HepG2 (cell line): ENCODE measurements around the gene TANC1. TPM values are rescaled to one million over a fixed set of nuclear protein-coding genes. Genes with fewer than 3 reads are reported as not detected.

Experiments used
- ARID5B ChIP-seq: IDR thresholded peaks from 2 replicates; pipeline ENCODE4 v1.4.0; 2020; ENCODE audit warnings: mild to moderate bottlenecking, missing genetic modification reagents
- CAMTA2 ChIP-seq: sonication (generic); formaldehyde crosslinking; IDR thresholded peaks from 2 replicates; pipeline ENCODE4 v1.4.0; 2020; ENCODE audit warnings: mild to moderate bottlenecking, missing genetic modification reagents, borderline replicate concordance
- CCDC6 ChIP-seq: sonication (generic); formaldehyde crosslinking; IDR thresholded peaks from 2 replicates; pipeline ENCODE4 v1.8.1; 2022; ENCODE audit warnings: mild to moderate bottlenecking, missing genetic modification reagents, moderate library complexity
- GATA4 ChIP-seq: sonication (generic); IDR thresholded peaks from 2 replicates; pipeline ENCODE4 v1.6.1; 2016; ENCODE audit warnings: antibody characterized with exemption, low read depth, borderline replicate concordance
- REPIN1 ChIP-seq: sonication (generic); formaldehyde crosslinking; IDR thresholded peaks from 2 replicates; pipeline ENCODE4 v1.8.0; 2022; ENCODE audit warnings: missing genetic modification reagents, low read depth, mild to moderate bottlenecking, borderline replicate concordance
- REST ChIP-seq, 2 experiments: IDR thresholded peaks; 2 replicates each; pipeline ENCODE4 v1.6.1; 2011 to 2012; ENCODE audit warnings: low read length in 2 of 2, borderline replicate concordance in 1 of 2, low read depth in 1 of 2, mild to moderate bottlenecking in 1 of 2, moderate library complexity in 1 of 2
- SALL1 ChIP-seq: sonication (generic); formaldehyde crosslinking; IDR thresholded peaks from 2 replicates; pipeline ENCODE4 v1.8.0; 2022; ENCODE audit warnings: mild to moderate bottlenecking, missing genetic modification reagents
- SNAPC5 ChIP-seq: sonication (generic); formaldehyde crosslinking; IDR thresholded peaks from 2 replicates; pipeline ENCODE4 v1.8.1; 2023; ENCODE audit warnings: mild to moderate bottlenecking, missing genetic modification reagents, borderline replicate concordance
- TBX3 ChIP-seq: fragments of 450-650 bp; IDR thresholded peaks from 2 replicates; pipeline ENCODE4 v1.6.1; 2017; ENCODE audit warnings: antibody characterized with exemption, mild to moderate bottlenecking, inconsistent platforms, borderline replicate concordance
- ZEB1 ChIP-seq: IDR thresholded peaks from 2 replicates; pipeline ENCODE4 v1.6.1; 2012; ENCODE audit warnings: mild to moderate bottlenecking, low read depth, inconsistent platforms; ENCODE audit not compliant: insufficient replicate concordance
- ZNF292 ChIP-seq: sonication (generic); formaldehyde crosslinking; IDR thresholded peaks from 2 replicates; pipeline ENCODE4 v1.8.1; 2022; ENCODE audit warnings: mild to moderate bottlenecking, low read depth, missing genetic modification reagents, borderline replicate concordance
- polyA plus RNA-seq, 8 experiments: library from polyadenylated mRNA; depleted of rRNA in 3 of 8; stranded (reverse) in 7 of 8; unstranded in 1 of 8; fragments of >200 nt; fragmentation: Illumina TruSeq in 4 of 8; extraction: Trizol in 4 of 8; gene quantifications; 2 replicates each; pipeline versions ENCODE4 v1.2.1 to v1.2.3, GENCODE V29; 2011 to 2016; ENCODE audit warnings: low read depth in 4 of 8, missing spikeins in 1 of 8, mixed read lengths in 1 of 8; ENCODE audit not compliant: insufficient read depth in 1 of 8
- total RNA-seq, 5 experiments: library from RNA; depleted of rRNA; stranded (reverse); fragments of >200 nt; fragmentation: Illumina TruSeq; extraction: Trizol; gene quantifications; 2 replicates each; pipeline ENCODE4 v1.2.3, GENCODE V29; 2016; ENCODE audit warnings: low read depth in 1 of 5
- TF ChIP-seq, protein P1 (sequence below): sonication (generic); formaldehyde crosslinking; IDR thresholded peaks from 2 replicates; pipeline ENCODE4 v1.4.0; 2020; ENCODE audit warnings: missing genetic modification reagents
- TF ChIP-seq, protein P2 (sequence below): sonication (generic); formaldehyde crosslinking; IDR thresholded peaks from 2 replicates; pipeline ENCODE4 v1.8.0; 2022; ENCODE audit warnings: mild to moderate bottlenecking, missing genetic modification reagents; ENCODE audit not compliant: insufficient replicate concordance
- TF ChIP-seq, protein P3 (sequence below): sonication (generic); formaldehyde crosslinking; IDR thresholded peaks from 2 replicates; pipeline ENCODE4 v1.4.0; 2020; ENCODE audit warnings: mild to moderate bottlenecking, missing genetic modification reagents

The TANC1 gene
- total and polyA plus RNA-seq, 2 of the 13 experiments (the other 11 are each of a cell fraction or from before 2014, with no cell fraction given), result 2.3 to 5.6 TPM

- TF ChIP-seq REST (IDR thresholded peaks at IDR 0.05; ENCODE audit: borderline replicate concordance in 1 of 2, low read depth in 1 of 2, low read length in 2 of 2) (peak in 1 of 2 experiments; percentile 63; a peak in 2 of 4 replicates), CCDC6 (no peak), SALL1 (peak; percentile 49; the same call in 1 of the 2 replicates), SNAPC5 (CRISPR knock-in tag) (no peak), CAMTA2 (CRISPR knock-in tag) (no peak), TBX3 (peak; percentile 62; the same call in 1 of the 2 replicates), ZEB1 (peak; percentile 81), GATA4 (no peak), REPIN1 (peak; percentile 40; the same call in 1 of the 2 replicates), ZNF292 (CRISPR knock-in tag) (no peak), ARID5B (peak; percentile 83)
- TF ChIP-seq, protein P1, sequence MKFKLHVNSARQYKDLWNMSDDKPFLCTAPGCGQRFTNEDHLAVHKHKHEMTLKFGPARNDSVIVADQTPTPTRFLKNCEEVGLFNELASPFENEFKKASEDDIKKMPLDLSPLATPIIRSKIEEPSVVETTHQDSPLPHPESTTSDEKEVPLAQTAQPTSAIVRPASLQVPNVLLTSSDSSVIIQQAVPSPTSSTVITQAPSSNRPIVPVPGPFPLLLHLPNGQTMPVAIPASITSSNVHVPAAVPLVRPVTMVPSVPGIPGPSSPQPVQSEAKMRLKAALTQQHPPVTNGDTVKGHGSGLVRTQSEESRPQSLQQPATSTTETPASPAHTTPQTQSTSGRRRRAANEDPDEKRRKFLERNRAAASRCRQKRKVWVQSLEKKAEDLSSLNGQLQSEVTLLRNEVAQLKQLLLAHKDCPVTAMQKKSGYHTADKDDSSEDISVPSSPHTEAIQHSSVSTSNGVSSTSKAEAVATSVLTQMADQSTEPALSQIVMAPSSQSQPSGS (CRISPR knock-in tag), result 0 out of 2 replicates have a peak, but pooled peaks have one; percentile 31
- TF ChIP-seq, protein P2, sequence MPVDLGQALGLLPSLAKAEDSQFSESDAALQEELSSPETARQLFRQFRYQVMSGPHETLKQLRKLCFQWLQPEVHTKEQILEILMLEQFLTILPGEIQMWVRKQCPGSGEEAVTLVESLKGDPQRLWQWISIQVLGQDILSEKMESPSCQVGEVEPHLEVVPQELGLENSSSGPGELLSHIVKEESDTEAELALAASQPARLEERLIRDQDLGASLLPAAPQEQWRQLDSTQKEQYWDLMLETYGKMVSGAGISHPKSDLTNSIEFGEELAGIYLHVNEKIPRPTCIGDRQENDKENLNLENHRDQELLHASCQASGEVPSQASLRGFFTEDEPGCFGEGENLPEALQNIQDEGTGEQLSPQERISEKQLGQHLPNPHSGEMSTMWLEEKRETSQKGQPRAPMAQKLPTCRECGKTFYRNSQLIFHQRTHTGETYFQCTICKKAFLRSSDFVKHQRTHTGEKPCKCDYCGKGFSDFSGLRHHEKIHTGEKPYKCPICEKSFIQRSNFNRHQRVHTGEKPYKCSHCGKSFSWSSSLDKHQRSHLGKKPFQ (CRISPR knock-in tag), result no peak
- TF ChIP-seq, protein P3, sequence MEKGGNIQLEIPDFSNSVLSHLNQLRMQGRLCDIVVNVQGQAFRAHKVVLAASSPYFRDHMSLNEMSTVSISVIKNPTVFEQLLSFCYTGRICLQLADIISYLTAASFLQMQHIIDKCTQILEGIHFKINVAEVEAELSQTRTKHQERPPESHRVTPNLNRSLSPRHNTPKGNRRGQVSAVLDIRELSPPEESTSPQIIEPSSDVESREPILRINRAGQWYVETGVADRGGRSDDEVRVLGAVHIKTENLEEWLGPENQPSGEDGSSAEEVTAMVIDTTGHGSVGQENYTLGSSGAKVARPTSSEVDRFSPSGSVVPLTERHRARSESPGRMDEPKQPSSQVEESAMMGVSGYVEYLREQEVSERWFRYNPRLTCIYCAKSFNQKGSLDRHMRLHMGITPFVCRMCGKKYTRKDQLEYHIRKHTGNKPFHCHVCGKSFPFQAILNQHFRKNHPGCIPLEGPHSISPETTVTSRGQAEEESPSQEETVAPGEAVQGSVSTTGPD (CRISPR knock-in tag), result peak; percentile 71; the same call in 1 of the 2 replicates
Measured at GRCh38 chr2:158994920-158995676, 26.7 kb downstream of the TANC1 start (continued).
